HUDEP-2 (cell line): ENCODE data around the gene SPATA16.
"Not testable (repeated sequence)": the region's sequence is repeated elsewhere in the genome, so short reads cannot be mapped to it uniquely, and the experiment has no call there.

Experiments
- DNase-seq, 76 experiments: peaks; one replicate each; lab custom pipeline; 2025; ENCODE audit not compliant: unreplicated experiment in 76 of 76; lab: John Stamatoyannopoulos, UW

The SPATA16 gene

GRCh38 chr3:173065543-173065981, 75.5 kb downstream of the SPATA16 start:
- DNase-seq = no peak

GRCh38 chr3:173064631-173065030, 76.4 kb downstream of the SPATA16 start:
- no peak for DNase-seq

DNA sequence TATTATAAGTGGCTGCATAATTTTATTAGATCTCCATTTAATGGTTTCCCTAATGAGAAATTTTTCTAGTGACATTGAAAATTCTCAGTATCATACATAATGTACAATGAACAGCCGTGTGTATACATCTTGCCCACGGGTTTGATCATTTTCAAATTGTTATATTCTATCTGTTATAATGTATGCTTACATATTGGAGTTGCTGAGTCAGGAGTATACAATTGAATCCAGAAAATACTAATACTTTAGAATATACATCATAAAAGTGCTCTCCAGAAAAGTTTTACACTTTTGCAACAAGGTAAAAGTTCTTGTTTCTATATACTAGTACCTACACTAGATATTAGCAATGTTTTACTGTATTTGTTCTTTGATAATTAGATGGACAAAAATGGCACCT, 82.8 kb downstream of the SPATA16 start:
- DNase-seq = no peak

DNA sequence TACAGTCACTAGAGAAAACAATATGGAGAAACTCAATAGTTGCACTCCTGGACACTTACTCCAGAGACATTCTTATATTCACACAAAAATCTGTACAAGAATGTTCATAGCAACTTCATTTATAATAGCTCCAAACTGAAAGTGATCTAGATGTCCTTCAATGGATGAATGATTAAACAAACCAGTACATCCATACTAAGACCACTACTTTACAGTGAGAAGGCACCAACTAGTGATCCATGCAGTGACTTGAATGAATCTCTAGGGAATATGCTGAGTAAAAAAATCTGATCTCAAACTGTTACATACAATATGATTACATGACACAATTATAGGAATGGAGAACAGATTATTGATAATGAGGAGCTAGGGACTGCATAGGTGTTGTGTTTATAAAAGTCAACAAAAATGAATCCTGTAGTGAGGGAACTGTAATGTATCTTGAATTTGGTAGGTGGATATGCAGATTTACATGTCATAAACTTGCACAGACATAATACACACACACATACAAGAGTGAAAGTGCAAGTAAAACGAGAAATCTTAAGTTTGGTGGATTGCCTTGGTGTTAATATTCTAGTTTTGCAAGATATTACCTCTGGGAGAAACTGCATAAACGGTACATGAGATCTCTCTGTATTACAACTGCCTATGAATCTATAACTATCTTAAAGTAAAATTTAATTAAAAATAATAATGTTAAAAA, 85.7 kb downstream of the SPATA16 start:
- no peak for DNase-seq

DNA sequence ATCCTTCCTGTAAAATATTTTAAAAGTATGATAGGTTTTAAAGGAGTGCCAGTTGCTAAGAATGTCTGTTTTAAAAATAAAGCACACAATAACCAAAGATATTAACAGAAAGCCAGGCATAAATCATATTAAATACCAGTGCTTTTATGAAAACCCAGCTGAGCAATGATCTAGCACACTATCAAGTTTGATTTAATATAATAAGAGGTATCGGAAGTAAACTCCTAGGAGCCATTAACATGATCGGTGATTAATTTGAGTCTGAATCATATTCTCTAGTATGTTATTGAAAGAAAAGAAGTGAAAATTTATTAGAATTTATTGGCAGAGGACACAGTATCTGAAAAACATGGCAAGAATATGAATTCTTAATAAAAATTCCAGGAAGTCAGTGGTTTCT, 91.7 kb downstream of the SPATA16 start:
- no peak for DNase-seq

- no peak for DNase-seq
Measured at GRCh38 chr3:173045770-173046382, 95.2 kb downstream of the SPATA16 start.

DNA sequence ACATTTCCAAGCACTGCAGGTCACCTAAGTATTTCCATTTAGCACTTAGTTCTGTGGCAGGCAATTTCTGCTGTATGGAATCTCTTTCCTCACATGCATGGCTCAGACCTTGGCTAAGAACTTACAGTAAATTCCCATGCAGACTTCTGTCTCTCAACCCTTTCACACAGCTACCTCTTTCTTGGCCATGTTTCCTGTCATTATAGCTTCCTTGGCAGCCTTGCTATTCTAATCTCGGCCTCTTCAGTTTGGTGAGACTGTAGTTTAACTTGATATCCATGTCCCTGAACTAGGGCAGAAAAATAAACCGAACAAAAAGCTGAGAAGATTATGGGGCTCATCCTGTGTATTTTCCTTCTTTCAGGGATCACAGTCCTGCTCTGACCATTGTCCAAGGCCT, 96.0 kb downstream of the SPATA16 start:
- DNase-seq = no peak

- no peak for DNase-seq
Measured at GRCh38 chr3:173043757-173044156, 97.3 kb downstream of the SPATA16 start.

DNA sequence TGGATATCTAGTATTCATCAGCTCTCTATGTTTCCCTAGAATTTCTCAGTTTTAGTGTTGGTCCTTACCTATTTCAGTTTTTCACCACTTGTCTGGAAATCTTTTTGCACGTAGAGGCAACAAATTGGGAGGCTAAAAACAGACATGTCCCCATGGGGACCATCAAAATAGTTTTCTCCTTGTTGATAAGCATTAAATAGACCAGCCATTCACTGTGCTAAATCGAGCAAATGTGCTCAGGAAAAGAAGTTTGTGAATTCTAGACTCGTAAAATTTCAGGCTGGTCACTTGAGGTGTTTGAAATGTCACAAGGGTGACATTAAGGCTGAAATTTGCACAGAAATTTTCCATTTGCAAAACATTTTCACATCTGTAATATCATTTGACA, 102.6 kb downstream of the SPATA16 start:
- DNase-seq = no peak

GRCh38 chr3:173037840-173038483, 103.1 kb downstream of the SPATA16 start:
- no peak for DNase-seq

- no peak for DNase-seq
Measured at GRCh38 chr3:173030273-173030672, 110.8 kb downstream of the SPATA16 start.

DNA sequence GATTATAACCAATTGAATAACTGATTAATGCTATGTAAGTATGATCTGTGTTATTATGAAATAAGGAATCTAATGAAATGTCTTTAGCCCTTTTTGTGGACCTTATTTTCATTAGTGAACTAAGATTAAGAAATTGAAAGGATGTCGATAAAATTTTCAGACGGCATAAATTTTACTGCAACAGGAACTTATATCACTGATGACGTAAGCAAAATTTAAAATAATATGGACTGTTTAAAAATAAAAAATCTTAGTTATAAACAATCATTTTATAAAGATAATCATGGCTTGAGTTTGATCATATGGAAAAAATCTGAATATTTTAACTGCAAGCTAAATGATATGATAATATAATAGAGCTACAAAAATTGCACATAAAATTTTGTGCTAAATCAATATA, 112.7 kb downstream of the SPATA16 start:
- DNase-seq = no peak

GRCh38 chr3:173027429-173027828, 113.6 kb downstream of the SPATA16 start:
- no peak for DNase-seq

DNA sequence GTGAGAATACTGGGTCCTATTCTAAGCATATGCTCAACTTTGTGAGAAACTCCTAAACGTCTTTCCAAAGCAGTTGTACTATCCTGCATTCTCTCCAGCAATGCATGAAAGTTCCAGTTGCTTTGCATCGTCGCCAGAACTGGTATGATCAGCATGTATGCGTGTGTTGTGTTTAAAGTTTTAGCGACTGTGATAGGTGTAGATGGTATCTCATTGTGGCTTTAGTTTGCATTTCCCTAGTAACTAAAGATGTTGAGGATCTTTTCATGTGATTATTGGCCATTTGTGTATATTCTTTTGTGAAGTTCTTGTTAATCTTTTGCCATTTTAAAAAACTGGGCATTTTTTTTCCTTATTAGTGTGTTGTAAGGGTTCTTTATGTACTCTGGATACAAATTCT, 115.1 kb downstream of the SPATA16 start:
- no peak for DNase-seq

- DNase-seq = no peak
Measured at GRCh38 chr3:173021547-173022185, 119.4 kb downstream of the SPATA16 start.

- not testable (repeated sequence) for DNase-seq
Measured at GRCh38 chr3:173020128-173020527, 120.9 kb downstream of the SPATA16 start.

- DNase-seq = no peak
Measured at GRCh38 chr3:173019378-173019777, 121.7 kb downstream of the SPATA16 start.

GRCh38 chr3:173018758-173019157, 122.3 kb downstream of the SPATA16 start:
- DNase-seq = no peak

GRCh38 chr3:173013219-173013832, 127.7 kb downstream of the SPATA16 start:
- no peak for DNase-seq

- DNase-seq = no peak
Measured at GRCh38 chr3:173009410-173009809, 131.6 kb downstream of the SPATA16 start.

DNA sequence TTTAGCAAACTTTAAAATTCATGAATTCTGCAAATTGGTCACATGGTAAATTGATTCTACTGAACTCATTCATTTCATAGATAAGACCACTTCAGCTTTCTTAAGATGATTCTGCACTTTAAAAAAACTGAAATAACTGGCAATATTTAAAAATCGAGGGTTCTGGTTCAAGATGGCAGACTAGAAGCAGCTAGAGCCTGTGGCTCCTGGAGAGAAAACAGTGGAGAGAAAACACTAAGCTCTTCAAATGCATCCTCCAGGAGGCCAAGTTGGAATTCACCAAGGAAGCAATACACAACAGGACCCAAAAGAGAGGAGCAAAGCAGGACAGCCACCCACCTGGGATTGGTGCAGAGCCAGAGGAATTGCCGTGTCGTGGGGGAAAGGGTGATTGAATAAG, 132.1 kb downstream of the SPATA16 start:
- no peak for DNase-seq
